H1 (cell line): ENCODE results near the gene HEATR9. TPM values are rescaled to one million over a fixed set of nuclear protein-coding genes. Genes with fewer than 3 reads are reported as not detected.

Experiments used
- CTCF ChIA-PET: fragments of 300-600 bp; sonication (Branson Sonifier 250); formaldehyde crosslinking; loops from one replicate; lab custom pipeline; 2021; ENCODE audit not compliant: partially characterized antibody; lab: Charles Lee
- POLR2A ChIA-PET: fragments of 300-600 bp; sonication (Branson Sonifier 250); formaldehyde crosslinking; loops from one replicate; lab custom pipeline; 2021; ENCODE audit warnings: inconsistent platforms; ENCODE audit not compliant: partially characterized antibody; lab: Charles Lee
- DNase-seq, 2 experiments: peaks; one replicate each; pipeline versions ENCODE4 v3.0.0 to v3.0.0-alpha.2; 2010 to 2022; ENCODE audit warnings: low spot score in 2 of 2, low read depth in 1 of 2, mixed read lengths in 1 of 2
- FAIRE-seq: peaks from 2 replicates; lab custom pipeline; 2011; peaks lifted over from hg19 to GRCh38; lab: Jason Lieb, UNC
- H2AFZ ChIP-seq: 2 replicates; pipeline ENCODE4 v1.8.1; 2012; ENCODE audit warnings: low read length, inconsistent platforms
- H2AK5ac ChIP-seq: 2 replicates; pipeline ENCODE4 v1.6.1; 2013; ENCODE audit warnings: low read depth, low read length
- H2BK120ac ChIP-seq: replicated peaks from 2 replicates; pipeline ENCODE3; 2013; ENCODE audit warnings: low read depth, low read length, inconsistent platforms
- H2BK12ac ChIP-seq: 2 replicates; pipeline ENCODE4 v1.6.1; 2013; ENCODE audit warnings: low read depth, low read length
- H2BK15ac ChIP-seq: 2 replicates; pipeline ENCODE4 v1.6.1; 2013; ENCODE audit warnings: low read length
- H2BK20ac ChIP-seq: 2 replicates; pipeline ENCODE4 v1.6.1; 2013; ENCODE audit warnings: low read length
- H2BK5ac ChIP-seq: 2 replicates; pipeline ENCODE4 v1.6.1; 2013; ENCODE audit warnings: low read depth, low read length
- H3K14ac ChIP-seq: 2 replicates; pipeline ENCODE4 v1.6.1; 2013; ENCODE audit warnings: inconsistent platforms; ENCODE audit not compliant: insufficient read length
- H3K18ac ChIP-seq: 2 replicates; pipeline ENCODE4 v1.6.1; 2013; ENCODE audit warnings: low read length; ENCODE audit errors: extremely low read depth
- H3K23ac ChIP-seq: 2 replicates; pipeline ENCODE4 v1.6.1; 2013; ENCODE audit warnings: inconsistent platforms; ENCODE audit not compliant: insufficient read length
- H3K23me2 ChIP-seq: 2 replicates; pipeline ENCODE4 v1.6.1; 2013; ENCODE audit warnings: low read depth, low read length
- H3K27ac ChIP-seq: 2 replicates; pipeline ENCODE4 v1.6.1; 2011; ENCODE audit warnings: low read depth, low read length, inconsistent platforms
- H3K27me3 ChIP-seq, 4 experiments: replicated peaks in 1 of 4; 1 replicate in 1 of 4; 2 replicates in 3 of 4; pipeline versions ENCODE4 v1.6.1 to v1.8.1; 2011 to 2013; ENCODE audit warnings: low read length in 3 of 4, mild to moderate bottlenecking in 3 of 4, inconsistent platforms in 2 of 4, mixed read lengths in 2 of 4, moderate library complexity in 1 of 4; ENCODE audit not compliant: control insufficient read depth in 3 of 4, insufficient read depth in 3 of 4; ENCODE audit errors: extremely low read depth in 1 of 4
- H3K36me3 ChIP-seq, 4 experiments: 2 replicates each; pipeline versions ENCODE4 v1.6.1 to v1.8.1; 2011 to 2013; ENCODE audit warnings: mild to moderate bottlenecking in 4 of 4, low read length in 3 of 4, moderate library complexity in 2 of 4, control low read depth in 1 of 4, inconsistent platforms in 1 of 4; ENCODE audit not compliant: insufficient read depth in 4 of 4, control insufficient read depth in 2 of 4
- H3K4ac ChIP-seq: replicated peaks from 2 replicates; pipeline ENCODE3; 2013; ENCODE audit warnings: low read length, low read depth, mixed read lengths, inconsistent platforms; ENCODE audit not compliant: insufficient read length
- H3K4me1 ChIP-seq, 4 experiments: replicated peaks in 1 of 4; 1 replicate in 1 of 4; 2 replicates in 3 of 4; pipeline versions ENCODE4 v1.6.1 to v1.8.1; 2011 to 2013; ENCODE audit warnings: low read length in 3 of 4, inconsistent platforms in 2 of 4, mixed read lengths in 1 of 4; ENCODE audit not compliant: insufficient read depth in 4 of 4, control insufficient read depth in 3 of 4
- H3K4me2 ChIP-seq, 2 experiments: 2 replicates each; pipeline versions ENCODE4 v1.6.1 to v1.8.1; 2011 to 2013; ENCODE audit warnings: low read depth in 2 of 2, low read length in 2 of 2, control low read depth in 1 of 2, inconsistent platforms in 1 of 2, mild to moderate bottlenecking in 1 of 2; ENCODE audit not compliant: insufficient read depth in 1 of 2
- H3K4me3 ChIP-seq, 4 experiments: fragments of 200-600, 300-600 bp in 1 of 4; sonication (generic), shearing (Covaris generic), sonication (Bioruptor Twin) in 1 of 4; 2 replicates each; pipeline versions ENCODE4 v1.5.1 to v1.8.1; 2011 to 2016; ENCODE audit warnings: low read length in 4 of 4, low read depth in 3 of 4, control low read depth in 2 of 4, inconsistent platforms in 2 of 4, mild to moderate bottlenecking in 2 of 4, mixed read lengths in 1 of 4, moderate library complexity in 1 of 4; ENCODE audit not compliant: insufficient read depth in 2 of 4; ENCODE audit errors: extremely low read depth in 1 of 4
- H3K56ac ChIP-seq: replicated peaks from 2 replicates; pipeline ENCODE3; 2013; ENCODE audit warnings: low read depth, mild to moderate bottlenecking, mixed read lengths, low read length, inconsistent platforms; ENCODE audit not compliant: insufficient read length
- H3K79me1 ChIP-seq: 2 replicates; pipeline ENCODE4 v1.6.1; 2013; ENCODE audit warnings: low read depth, low read length, control low read depth
- H3K79me2 ChIP-seq, 2 experiments: 2 replicates each; pipeline versions ENCODE4 v1.6.1 to v1.8.1; 2012 to 2013; ENCODE audit warnings: low read length in 2 of 2, mild to moderate bottlenecking in 2 of 2, inconsistent platforms in 1 of 2; ENCODE audit not compliant: insufficient read depth in 2 of 2, control insufficient read depth in 1 of 2
- H3K9ac ChIP-seq, 4 experiments: replicated peaks in 1 of 4; 1 replicate in 1 of 4; 2 replicates in 3 of 4; pipeline versions ENCODE4 v1.6.1 to v1.8.1; 2011 to 2013; ENCODE audit warnings: low read depth in 3 of 4, low read length in 3 of 4, control low read depth in 2 of 4, mild to moderate bottlenecking in 2 of 4, moderate library complexity in 2 of 4, inconsistent platforms in 1 of 4; ENCODE audit errors: extremely low read depth in 1 of 4
- H3K9me3 ChIP-seq, 2 experiments: 2 replicates each; pipeline versions ENCODE4 v1.6.1 to v1.8.1; 2012 to 2013; ENCODE audit warnings: mild to moderate bottlenecking in 2 of 2, moderate library complexity in 2 of 2, control low read depth in 1 of 2, inconsistent platforms in 1 of 2, low read depth in 1 of 2, low read length in 1 of 2, mixed read lengths in 1 of 2; ENCODE audit not compliant: insufficient read depth in 2 of 2
- H4K20me1 ChIP-seq, 2 experiments: replicated peaks in 1 of 2; 2 replicates each; pipeline versions ENCODE3 to v1.8.1; 2011 to 2013; ENCODE audit warnings: inconsistent platforms in 2 of 2, low read length in 2 of 2, mild to moderate bottlenecking in 1 of 2; ENCODE audit not compliant: insufficient read depth in 2 of 2, control insufficient read depth in 1 of 2
- H4K5ac ChIP-seq: 2 replicates; pipeline ENCODE4 v1.6.1; 2013; ENCODE audit warnings: low read length, low read depth, mixed read lengths, inconsistent platforms; ENCODE audit not compliant: insufficient read length
- H4K8ac ChIP-seq: 2 replicates; pipeline ENCODE4 v1.8.0; 2013; ENCODE audit warnings: mild to moderate bottlenecking, moderate library complexity, low read length, inconsistent platforms; ENCODE audit not compliant: insufficient read depth; ENCODE audit errors: extremely low read depth
- H4K91ac ChIP-seq: replicated peaks from 2 replicates; pipeline ENCODE3; 2013; ENCODE audit warnings: low read length, mixed read lengths, inconsistent platforms; ENCODE audit not compliant: insufficient read length
- ASH2L ChIP-seq: fragments of 200-600, 300-600 bp; sonication (generic); IDR thresholded peaks from one replicate; pipeline ENCODE4 v1.7.1; 2017; ENCODE audit warnings: low read length
- CREB1 ChIP-seq: IDR thresholded peaks from 2 replicates; pipeline ENCODE4 v1.6.1; 2012; ENCODE audit warnings: inconsistent platforms
- HDAC2 ChIP-seq, 2 experiments: fragments of 300-600 bp in 1 of 2; sonication (generic) in 1 of 2; IDR thresholded peaks; 2 replicates each; pipeline ENCODE4 v1.6.1; 2011 to 2012; ENCODE audit warnings: low read depth in 2 of 2, low read length in 2 of 2, mild to moderate bottlenecking in 2 of 2, moderate library complexity in 2 of 2, borderline replicate concordance in 1 of 2, inconsistent platforms in 1 of 2
- HDAC6 ChIP-seq: IDR thresholded peaks from one replicate; pipeline ENCODE4 v1.7.1; 2012; ENCODE audit warnings: low read depth, mild to moderate bottlenecking, inconsistent platforms, low read length, moderate library complexity
- KDM4A ChIP-seq: IDR thresholded peaks from one replicate; pipeline ENCODE4 v1.7.1; 2012; ENCODE audit warnings: low read depth, mild to moderate bottlenecking, moderate library complexity, low read length, inconsistent platforms; ENCODE audit not compliant: severe bottlenecking
- RNF2 ChIP-seq: fragments of 200-900, 300-1000 bp; sonication (generic); IDR thresholded peaks from 2 replicates; pipeline ENCODE4 v1.7.1; 2016; ENCODE audit warnings: borderline replicate concordance, low read depth, mild to moderate bottlenecking, antibody characterized with exemption, low read length; ENCODE audit not compliant: poor library complexity, severe bottlenecking; ENCODE audit errors: missing control alignments
- SIX5 ChIP-seq: IDR thresholded peaks from 2 replicates; pipeline ENCODE4 v1.6.1; 2011; ENCODE audit warnings: mild to moderate bottlenecking, low read depth, low read length
- SP2 ChIP-seq: IDR thresholded peaks from 2 replicates; pipeline ENCODE4 v1.6.1; 2012; ENCODE audit warnings: mild to moderate bottlenecking, low read length, inconsistent platforms
- TBP ChIP-seq: IDR thresholded peaks from 2 replicates; pipeline ENCODE4 v1.6.1; 2011; ENCODE audit warnings: low read depth, low read length, improper control_type of control experiment
- WGBS, 2 experiments: shearing (Covaris generic) in 1 of 2; methylation state at CpG; one replicate each; pipeline versions ENCODE4 v1.1.6 to v1.1.7; 2013 to 2015; ENCODE audit warnings: low lambda C conversion rate in 2 of 2, mixed read lengths in 2 of 2, inconsistent platforms in 1 of 2, low coverage in 1 of 2, missing lambda C conversion rate in 1 of 2; ENCODE audit not compliant: insufficient replicate concordance in 2 of 2, insufficient coverage in 1 of 2, insufficient read length in 1 of 2; ENCODE audit errors: extremely low coverage in 1 of 2, missing lambda C conversion rate in 1 of 2; 5-methylcytosine and 5-hydroxymethylcytosine counted together
- polyA plus RNA-seq, 7 experiments: library from polyadenylated mRNA; depleted of rRNA in 3 of 7; stranded (reverse) in 5 of 7; unstranded in 2 of 7; fragments of >200 nt in 5 of 7; fragments of 200-250 nt in 2 of 7; gene quantifications; 1 replicate in 5 of 7; 2 replicates in 1 of 7; 4 replicates in 1 of 7; pipeline versions ENCODE4 v1.2.1 to v1.2.3, GENCODE V29; 2011 to 2013; ENCODE audit warnings: missing spikeins in 2 of 7, mixed read lengths in 2 of 7
- total RNA-seq: library from RNA; stranded (reverse); fragmentation: NEBNext Ultra II Directional; extraction: Animal tissue kit (Norgen Biotek cat#: 25700); gene quantifications from 2 replicates; pipeline ENCODE4 v1.2.1, GENCODE V29; 2021
- TF ChIP-seq, protein P1 (sequence below): IDR thresholded peaks from 2 replicates; pipeline ENCODE4 v1.6.1; 2011; ENCODE audit warnings: low read depth, mild to moderate bottlenecking, low read length; ENCODE audit not compliant: insufficient read depth

The HEATR9 gene
- total and polyA plus RNA-seq, 2 of the 8 experiments (the other 6 are each of a cell fraction or from before 2014, with no cell fraction given) = not detected

DNA sequence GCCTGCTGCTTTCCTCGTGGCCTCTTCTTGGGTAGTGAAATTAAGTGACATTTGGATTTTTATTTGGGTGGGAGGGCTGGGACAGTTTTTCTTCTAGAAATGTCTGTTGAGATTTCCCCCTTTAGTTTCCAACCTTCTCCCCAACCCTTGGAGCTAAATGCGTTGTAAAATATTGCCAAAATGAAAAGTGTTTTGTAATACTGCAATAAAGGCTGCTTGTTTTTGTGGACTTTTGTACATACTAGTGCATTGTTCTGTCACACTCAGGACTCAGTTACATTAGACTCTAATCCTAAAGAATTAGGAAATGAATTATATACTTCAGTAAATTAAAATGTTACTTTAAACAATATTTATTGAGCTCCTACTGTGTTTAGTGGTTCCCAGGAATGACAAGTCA, 21.7 kb downstream of the HEATR9 start:
- no peak overlapping the region for H3K14ac ChIP-seq
- DNase-seq = no peak
- no peaks in the 10 kb centered on the region for H3K79me1 ChIP-seq
- H3K23ac ChIP-seq = no peak overlapping the region
- H2AFZ ChIP-seq = no peak overlapping the region
- H3K9me3 ChIP-seq = no peaks in the 10 kb centered on the region
- H3K36me3 ChIP-seq = peaks cover 29 to 70% (median 54%) of the 10 kb centered on the region in 4 experiments
- H3K27ac ChIP-seq = no peak overlapping the region
- no peak overlapping the region for H3K4me3 ChIP-seq
- H4K20me1 ChIP-seq = peaks cover 3 to 6% of the 10 kb centered on the region in 2 experiments
- POLR2A ChIA-PET = interaction anchor here (1.0 to 3.8 kb wide), 7 partner anchors 10 to 83 kb away, joined by 3 to 16 read pairs (median 9); partner anchors contain the start of gene TAF15
- no peaks in the 10 kb centered on the region for H3K4me1 ChIP-seq
- no peak overlapping the region for H2BK5ac ChIP-seq
- H2AK5ac ChIP-seq = no peak overlapping the region
- no peak overlapping the region for H4K8ac ChIP-seq
- FAIRE-seq = no peak
- no peak overlapping the region for H3K56ac ChIP-seq
- no peaks in the 10 kb centered on the region; a peak in 1 of 7 replicates for H3K27me3 ChIP-seq
- TF ChIP-seq, protein P1, sequence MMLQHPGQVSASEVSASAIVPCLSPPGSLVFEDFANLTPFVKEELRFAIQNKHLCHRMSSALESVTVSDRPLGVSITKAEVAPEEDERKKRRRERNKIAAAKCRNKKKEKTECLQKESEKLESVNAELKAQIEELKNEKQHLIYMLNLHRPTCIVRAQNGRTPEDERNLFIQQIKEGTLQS = no peak
- no peak for TF ChIP-seq SIX5
- TF ChIP-seq HDAC2 (IDR thresholded peaks at IDR 0.05; ENCODE audit: borderline replicate concordance in 1 of 2, low read depth in 2 of 2, low read length in 2 of 2) = no peak
- no peak for TF ChIP-seq HDAC6
- TF ChIP-seq KDM4A = no peak
- TF ChIP-seq RNF2 = no peak
- no peak for TF ChIP-seq CREB1
- TF ChIP-seq SP2 = no peak
- TF ChIP-seq ASH2L = no peak
- no peak for TF ChIP-seq TBP
- H3K4ac ChIP-seq = no peak overlapping the region
- H2BK15ac ChIP-seq = no peak overlapping the region
- H3K79me2 ChIP-seq = no peaks in the 10 kb centered on the region
- no peak overlapping the region for H4K91ac ChIP-seq
- H2BK120ac ChIP-seq = no peak overlapping the region
- no peak overlapping the region for H2BK20ac ChIP-seq
- H3K4me2 ChIP-seq = no peak overlapping the region
- H4K5ac ChIP-seq = no peak overlapping the region
- H3K23me2 ChIP-seq = no peaks in the 10 kb centered on the region; the same call in 1 of the 2 replicates
- CTCF ChIA-PET = interaction anchor here (1.8 kb wide), 1 partner anchor 10 kb away, joined by 9 read pairs; no protein-coding TSS in a partner anchor
- H3K9ac ChIP-seq = no peak overlapping the region
- 88% methylated on average over 2 of the region's 2 CpGs; no CpG with 5 or more reads in 1 of the 2 experiments for WGBS, 2 experiments
- H3K18ac ChIP-seq = no peak overlapping the region
- no peak overlapping the region for H2BK12ac ChIP-seq
